ENCODE results near the gene ACAP3. TPM values are rescaled to one million over a fixed set of nuclear protein-coding genes. Genes with fewer than 3 reads are reported as not detected.

ACAP3 gene
- total RNA-seq, 1 experiment from 2014 or later = 42.2 TPM

DNA sequence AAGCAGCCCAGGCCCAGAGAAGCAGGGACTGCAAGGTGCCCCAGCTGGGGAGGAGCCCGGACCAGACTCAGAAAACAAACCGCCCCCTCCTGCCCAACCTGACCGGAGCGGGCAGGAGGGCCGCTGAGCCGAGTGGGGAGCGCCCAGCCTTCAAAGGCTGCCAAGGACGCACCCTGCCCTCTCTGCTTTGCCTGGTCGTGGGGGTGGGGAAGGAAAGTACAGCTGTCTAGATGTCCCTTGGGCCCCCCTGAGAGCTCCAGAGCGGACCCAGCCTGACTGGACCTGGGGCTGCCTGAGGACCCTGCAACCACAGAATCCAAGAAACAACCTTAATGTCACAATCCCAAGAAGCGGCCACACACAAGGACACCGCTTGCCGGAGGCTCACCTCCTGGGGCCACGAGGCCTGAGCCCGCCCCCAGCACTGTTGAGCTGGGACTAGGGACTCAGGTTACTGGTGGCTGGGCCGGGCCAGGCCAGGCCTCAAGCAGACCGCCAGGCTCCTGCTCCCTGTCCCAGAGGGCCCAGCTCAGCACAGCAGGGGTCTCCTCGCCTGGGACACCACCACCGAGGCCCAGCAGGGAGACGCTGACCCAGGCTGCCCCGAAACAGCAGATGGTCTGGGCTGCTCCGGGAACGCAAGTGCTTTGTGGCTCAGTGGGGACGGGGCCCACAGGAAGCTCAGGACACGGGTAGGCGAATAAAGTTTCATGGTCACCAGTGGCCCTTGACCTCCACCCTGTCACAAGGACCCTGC lies 40.1 kb upstream of the ACAP3 start:
- ChIA-PET POLR2A (interaction anchor here (0.6 to 1.8 kb wide), 3 partner anchors 10 to 268 kb away, joined by 3 to 6 read pairs (median 5); no protein-coding TSS in a partner anchor), CTCF (interaction anchor here (0.6 to 2.3 kb wide), 9 partner anchors 10 to 316 kb away, joined by 3 to 18 read pairs (median 3); partner anchors contain the start of gene CCNL2)
- Mint-ChIP-seq H3K9me3 (no peaks in the 10 kb centered on the region), H3K27me3 (ENCODE audit: low read depth) (peaks cover 5% of the 10 kb centered on the region), H3K4me1 (peaks cover 17% of the 10 kb centered on the region), H3K27ac (no peak overlapping the region), H3K4me3 (peak overlapping the region; percentile 70), H3K36me3 (no peaks in the 10 kb centered on the region)
- ATAC-seq = peak; percentile 50
- TF ChIP-seq, protein P1, sequence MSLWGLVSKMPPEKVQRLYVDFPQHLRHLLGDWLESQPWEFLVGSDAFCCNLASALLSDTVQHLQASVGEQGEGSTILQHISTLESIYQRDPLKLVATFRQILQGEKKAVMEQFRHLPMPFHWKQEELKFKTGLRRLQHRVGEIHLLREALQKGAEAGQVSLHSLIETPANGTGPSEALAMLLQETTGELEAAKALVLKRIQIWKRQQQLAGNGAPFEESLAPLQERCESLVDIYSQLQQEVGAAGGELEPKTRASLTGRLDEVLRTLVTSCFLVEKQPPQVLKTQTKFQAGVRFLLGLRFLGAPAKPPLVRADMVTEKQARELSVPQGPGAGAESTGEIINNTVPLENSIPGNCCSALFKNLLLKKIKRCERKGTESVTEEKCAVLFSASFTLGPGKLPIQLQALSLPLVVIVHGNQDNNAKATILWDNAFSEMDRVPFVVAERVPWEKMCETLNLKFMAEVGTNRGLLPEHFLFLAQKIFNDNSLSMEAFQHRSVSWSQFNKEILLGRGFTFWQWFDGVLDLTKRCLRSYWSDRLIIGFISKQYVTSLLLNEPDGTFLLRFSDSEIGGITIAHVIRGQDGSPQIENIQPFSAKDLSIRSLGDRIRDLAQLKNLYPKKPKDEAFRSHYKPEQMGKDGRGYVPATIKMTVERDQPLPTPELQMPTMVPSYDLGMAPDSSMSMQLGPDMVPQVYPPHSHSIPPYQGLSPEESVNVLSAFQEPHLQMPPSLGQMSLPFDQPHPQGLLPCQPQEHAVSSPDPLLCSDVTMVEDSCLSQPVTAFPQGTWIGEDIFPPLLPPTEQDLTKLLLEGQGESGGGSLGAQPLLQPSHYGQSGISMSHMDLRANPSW (CRISPR knock-in tag; conservative IDR thresholded peaks at IDR 0.05; ENCODE audit: low read depth) = no peak
- TF ChIP-seq, protein P2, sequence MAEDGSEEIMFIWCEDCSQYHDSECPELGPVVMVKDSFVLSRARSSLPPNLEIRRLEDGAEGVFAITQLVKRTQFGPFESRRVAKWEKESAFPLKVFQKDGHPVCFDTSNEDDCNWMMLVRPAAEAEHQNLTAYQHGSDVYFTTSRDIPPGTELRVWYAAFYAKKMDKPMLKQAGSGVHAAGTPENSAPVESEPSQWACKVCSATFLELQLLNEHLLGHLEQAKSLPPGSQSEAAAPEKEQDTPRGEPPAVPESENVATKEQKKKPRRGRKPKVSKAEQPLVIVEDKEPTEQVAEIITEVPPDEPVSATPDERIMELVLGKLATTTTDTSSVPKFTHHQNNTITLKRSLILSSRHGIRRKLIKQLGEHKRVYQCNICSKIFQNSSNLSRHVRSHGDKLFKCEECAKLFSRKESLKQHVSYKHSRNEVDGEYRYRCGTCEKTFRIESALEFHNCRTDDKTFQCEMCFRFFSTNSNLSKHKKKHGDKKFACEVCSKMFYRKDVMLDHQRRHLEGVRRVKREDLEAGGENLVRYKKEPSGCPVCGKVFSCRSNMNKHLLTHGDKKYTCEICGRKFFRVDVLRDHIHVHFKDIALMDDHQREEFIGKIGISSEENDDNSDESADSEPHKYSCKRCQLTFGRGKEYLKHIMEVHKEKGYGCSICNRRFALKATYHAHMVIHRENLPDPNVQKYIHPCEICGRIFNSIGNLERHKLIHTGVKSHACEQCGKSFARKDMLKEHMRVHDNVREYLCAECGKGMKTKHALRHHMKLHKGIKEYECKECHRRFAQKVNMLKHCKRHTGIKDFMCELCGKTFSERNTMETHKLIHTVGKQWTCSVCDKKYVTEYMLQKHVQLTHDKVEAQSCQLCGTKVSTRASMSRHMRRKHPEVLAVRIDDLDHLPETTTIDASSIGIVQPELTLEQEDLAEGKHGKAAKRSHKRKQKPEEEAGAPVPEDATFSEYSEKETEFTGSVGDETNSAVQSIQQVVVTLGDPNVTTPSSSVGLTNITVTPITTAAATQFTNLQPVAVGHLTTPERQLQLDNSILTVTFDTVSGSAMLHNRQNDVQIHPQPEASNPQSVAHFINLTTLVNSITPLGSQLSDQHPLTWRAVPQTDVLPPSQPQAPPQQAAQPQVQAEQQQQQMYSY (CRISPR knock-in tag; IDR thresholded peaks at IDR 0.05) = no peak
- TF ChIP-seq SMAD3 (CRISPR knock-in tag; IDR thresholded peaks at IDR 0.05; ENCODE audit: borderline replicate concordance) (no peak), ZNF423 (CRISPR knock-in tag; IDR thresholded peaks at IDR 0.05) (peak; percentile 65; the same call in 1 of the 2 replicates), RELA (CRISPR knock-in tag; IDR thresholded peaks at IDR 0.05; ENCODE audit: borderline replicate concordance) (no peak), MYBL2 (CRISPR knock-in tag; IDR thresholded peaks at IDR 0.05) (0 out of 2 replicates have a peak, but pooled peaks have one; percentile 32), FOXK1 (CRISPR knock-in tag; IDR thresholded peaks at IDR 0.05) (no peak), SOX15 (CRISPR knock-in tag; IDR thresholded peaks at IDR 0.05) (no peak)
- TF ChIP-seq, protein P3, sequence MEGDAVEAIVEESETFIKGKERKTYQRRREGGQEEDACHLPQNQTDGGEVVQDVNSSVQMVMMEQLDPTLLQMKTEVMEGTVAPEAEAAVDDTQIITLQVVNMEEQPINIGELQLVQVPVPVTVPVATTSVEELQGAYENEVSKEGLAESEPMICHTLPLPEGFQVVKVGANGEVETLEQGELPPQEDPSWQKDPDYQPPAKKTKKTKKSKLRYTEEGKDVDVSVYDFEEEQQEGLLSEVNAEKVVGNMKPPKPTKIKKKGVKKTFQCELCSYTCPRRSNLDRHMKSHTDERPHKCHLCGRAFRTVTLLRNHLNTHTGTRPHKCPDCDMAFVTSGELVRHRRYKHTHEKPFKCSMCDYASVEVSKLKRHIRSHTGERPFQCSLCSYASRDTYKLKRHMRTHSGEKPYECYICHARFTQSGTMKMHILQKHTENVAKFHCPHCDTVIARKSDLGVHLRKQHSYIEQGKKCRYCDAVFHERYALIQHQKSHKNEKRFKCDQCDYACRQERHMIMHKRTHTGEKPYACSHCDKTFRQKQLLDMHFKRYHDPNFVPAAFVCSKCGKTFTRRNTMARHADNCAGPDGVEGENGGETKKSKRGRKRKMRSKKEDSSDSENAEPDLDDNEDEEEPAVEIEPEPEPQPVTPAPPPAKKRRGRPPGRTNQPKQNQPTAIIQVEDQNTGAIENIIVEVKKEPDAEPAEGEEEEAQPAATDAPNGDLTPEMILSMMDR (IDR thresholded peaks at IDR 0.05) = no peak
- TF ChIP-seq, protein P4, sequence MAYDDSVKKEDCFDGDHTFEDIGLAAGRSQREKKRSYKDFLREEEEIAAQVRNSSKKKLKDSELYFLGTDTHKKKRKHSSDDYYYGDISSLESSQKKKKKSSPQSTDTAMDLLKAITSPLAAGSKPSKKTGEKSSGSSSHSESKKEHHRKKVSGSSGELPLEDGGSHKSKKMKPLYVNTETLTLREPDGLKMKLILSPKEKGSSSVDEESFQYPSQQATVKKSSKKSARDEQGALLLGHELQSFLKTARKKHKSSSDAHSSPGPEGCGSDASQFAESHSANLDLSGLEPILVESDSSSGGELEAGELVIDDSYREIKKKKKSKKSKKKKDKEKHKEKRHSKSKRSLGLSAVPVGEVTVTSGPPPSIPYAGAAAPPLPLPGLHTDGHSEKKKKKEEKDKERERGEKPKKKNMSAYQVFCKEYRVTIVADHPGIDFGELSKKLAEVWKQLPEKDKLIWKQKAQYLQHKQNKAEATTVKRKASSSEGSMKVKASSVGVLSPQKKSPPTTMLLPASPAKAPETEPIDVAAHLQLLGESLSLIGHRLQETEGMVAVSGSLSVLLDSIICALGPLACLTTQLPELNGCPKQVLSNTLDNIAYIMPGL (CRISPR knock-in tag; IDR thresholded peaks at IDR 0.05) = 0 out of 2 replicates have a peak, but pooled peaks have one; percentile 9
- TF ChIP-seq, protein P5, sequence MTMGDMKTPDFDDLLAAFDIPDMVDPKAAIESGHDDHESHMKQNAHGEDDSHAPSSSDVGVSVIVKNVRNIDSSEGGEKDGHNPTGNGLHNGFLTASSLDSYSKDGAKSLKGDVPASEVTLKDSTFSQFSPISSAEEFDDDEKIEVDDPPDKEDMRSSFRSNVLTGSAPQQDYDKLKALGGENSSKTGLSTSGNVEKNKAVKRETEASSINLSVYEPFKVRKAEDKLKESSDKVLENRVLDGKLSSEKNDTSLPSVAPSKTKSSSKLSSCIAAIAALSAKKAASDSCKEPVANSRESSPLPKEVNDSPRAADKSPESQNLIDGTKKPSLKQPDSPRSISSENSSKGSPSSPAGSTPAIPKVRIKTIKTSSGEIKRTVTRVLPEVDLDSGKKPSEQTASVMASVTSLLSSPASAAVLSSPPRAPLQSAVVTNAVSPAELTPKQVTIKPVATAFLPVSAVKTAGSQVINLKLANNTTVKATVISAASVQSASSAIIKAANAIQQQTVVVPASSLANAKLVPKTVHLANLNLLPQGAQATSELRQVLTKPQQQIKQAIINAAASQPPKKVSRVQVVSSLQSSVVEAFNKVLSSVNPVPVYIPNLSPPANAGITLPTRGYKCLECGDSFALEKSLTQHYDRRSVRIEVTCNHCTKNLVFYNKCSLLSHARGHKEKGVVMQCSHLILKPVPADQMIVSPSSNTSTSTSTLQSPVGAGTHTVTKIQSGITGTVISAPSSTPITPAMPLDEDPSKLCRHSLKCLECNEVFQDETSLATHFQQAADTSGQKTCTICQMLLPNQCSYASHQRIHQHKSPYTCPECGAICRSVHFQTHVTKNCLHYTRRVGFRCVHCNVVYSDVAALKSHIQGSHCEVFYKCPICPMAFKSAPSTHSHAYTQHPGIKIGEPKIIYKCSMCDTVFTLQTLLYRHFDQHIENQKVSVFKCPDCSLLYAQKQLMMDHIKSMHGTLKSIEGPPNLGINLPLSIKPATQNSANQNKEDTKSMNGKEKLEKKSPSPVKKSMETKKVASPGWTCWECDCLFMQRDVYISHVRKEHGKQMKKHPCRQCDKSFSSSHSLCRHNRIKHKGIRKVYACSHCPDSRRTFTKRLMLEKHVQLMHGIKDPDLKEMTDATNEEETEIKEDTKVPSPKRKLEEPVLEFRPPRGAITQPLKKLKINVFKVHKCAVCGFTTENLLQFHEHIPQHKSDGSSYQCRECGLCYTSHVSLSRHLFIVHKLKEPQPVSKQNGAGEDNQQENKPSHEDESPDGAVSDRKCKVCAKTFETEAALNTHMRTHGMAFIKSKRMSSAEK (CRISPR knock-in tag; IDR thresholded peaks at IDR 0.05; ENCODE audit: borderline replicate concordance) = no peak
- peak; percentile 63 for DNase-seq (ENCODE audit: low spot score)

All from WTC11 (cell line).